RWPE1 (cell line): ENCODE results near the gene CDX1.

Experiments
- CTCF ChIA-PET: fragments of 350-600 bp; sonication (Branson Sonifier 250); formaldehyde crosslinking; extraction: SDS; loops from one replicate; lab custom pipeline; 2021; lab: Yijun Ruan, JAX
- POLR2A ChIA-PET: fragments of 400-600 bp; formaldehyde crosslinking; extraction: SDS; loops from one replicate; lab custom pipeline; 2020; ENCODE audit warnings: antibody characterized with exemption; ENCODE audit not compliant: low non-redundant PET; lab: Yijun Ruan, JAX
- DNase-seq: peaks from one replicate; pipeline ENCODE4 v3.0.0; 2012; ENCODE audit warnings: low spot score
- H3K27ac ChIP-seq: fragments of 450-650 bp; 2 replicates; pipeline ENCODE4 v1.5.1; 2017
- CTCF ChIP-seq: fragments of 450-650 bp; conservative IDR thresholded peaks from 2 replicates; pipeline ENCODE4 v1.5.1; 2017; ENCODE audit warnings: low read depth, mild to moderate bottlenecking

Gene CDX1

GRCh38 chr5:150181766-150182545 is 15.4 kb downstream of the CDX1 start:
- TF ChIP-seq CTCF: no peak
- DNase-seq: no peak
- CTCF ChIA-PET: interaction anchor here (0.7 to 1.2 kb wide), 2 partner anchors 9 to 23 kb away, joined by 3 to 4 read pairs; no protein-coding TSS in a partner anchor
- no peak overlapping the region for H3K27ac ChIP-seq
- POLR2A ChIA-PET: no interaction called here

- H3K27ac ChIP-seq: no peak overlapping the region
- no peak for DNase-seq
- TF ChIP-seq CTCF: no peak
- POLR2A ChIA-PET: no interaction called here
- CTCF ChIA-PET: no interaction called here
Observed at GRCh38 chr5:150182774-150183173, 16.2 kb downstream of the CDX1 start.

- POLR2A ChIA-PET: no interaction called here
- CTCF ChIA-PET: interaction anchor here (0.7 kb wide), 1 partner anchor 331 kb away, joined by 3 read pairs; no protein-coding TSS in a partner anchor
Observed at GRCh38 chr5:150183436-150183835, 16.9 kb downstream of the CDX1 start.

GRCh38 chr5:150184006-150184405 is 17.4 kb downstream of the CDX1 start:
- no peak overlapping the region for H3K27ac ChIP-seq
- ChIA-PET CTCF (interaction anchor here (0.7 kb wide), 2 partner anchors 332 to 568 kb away, joined by 3 read pairs; no protein-coding TSS in a partner anchor), POLR2A (no interaction called here)
- no peak for DNase-seq
- no peak for TF ChIP-seq CTCF

More at GRCh38 chr5:150183436-150183835, 16.9 kb downstream of the CDX1 start:
- no peak for TF ChIP-seq CTCF
- no peak for DNase-seq
- no peak overlapping the region for H3K27ac ChIP-seq

- ChIA-PET CTCF (no interaction called here), POLR2A (no interaction called here)
- no peak overlapping the region for H3K27ac ChIP-seq
- no peak for TF ChIP-seq CTCF
- DNase-seq: no peak
Observed at GRCh38 chr5:150184990-150185912, 18.7 kb downstream of the CDX1 start.

- no peak for DNase-seq
- no peak for TF ChIP-seq CTCF
- H3K27ac ChIP-seq: no peak overlapping the region
- CTCF ChIA-PET: interaction anchor here (1.0 kb wide), 1 partner anchor 9 kb away, joined by 3 read pairs; no protein-coding TSS in a partner anchor
- POLR2A ChIA-PET: no interaction called here
Observed at GRCh38 chr5:150186137-150186536, 19.6 kb downstream of the CDX1 start.
